Smooth muscle cell (in vitro differentiated cells): ENCODE results near the gene SCD5. TPM values are rescaled to one million over a fixed set of nuclear protein-coding genes. Genes with fewer than 3 reads are reported as not detected.

Source experiments
- DNase-seq: peaks from one replicate; lab custom pipeline; 2025; ENCODE audit not compliant: unreplicated experiment; lab: John Stamatoyannopoulos, UW
- H2AFZ ChIP-seq: fragments of 200-600 bp; sonication (generic); 2 replicates; pipeline ENCODE4 v1.6.0; 2016; ENCODE audit warnings: antibody characterized with exemption, low read depth, mild to moderate bottlenecking
- H3F3A ChIP-seq: fragments of 200-600 bp; sonication (generic); 2 replicates; pipeline ENCODE4 v1.6.0; 2017; ENCODE audit warnings: antibody characterized with exemption, low read depth
- H3K27ac ChIP-seq: fragments of 200-600 bp; sonication (generic); 2 replicates; pipeline ENCODE4 v1.5.1; 2016; ENCODE audit warnings: low read depth, mild to moderate bottlenecking
- H3K27me3 ChIP-seq: fragments of 200-600 bp; sonication (generic); 2 replicates; pipeline ENCODE4 v1.6.1; 2016; ENCODE audit warnings: low read depth, mild to moderate bottlenecking
- H3K36me3 ChIP-seq: fragments of 200-600 bp; sonication (generic); 2 replicates; pipeline ENCODE4 v1.5.1; 2016; ENCODE audit warnings: low read depth
- H3K4me1 ChIP-seq: fragments of 200-600 bp; sonication (generic); 2 replicates; pipeline ENCODE4 v1.5.1; 2016; ENCODE audit warnings: low read depth
- H3K4me2 ChIP-seq: fragments of 200-600 bp; sonication (generic); 2 replicates; pipeline ENCODE4 v1.6.0; 2016; ENCODE audit warnings: mild to moderate bottlenecking
- H3K4me3 ChIP-seq: fragments of 200-600 bp; sonication (generic); 2 replicates; pipeline ENCODE4 v1.5.1; 2016; ENCODE audit warnings: mild to moderate bottlenecking
- H3K79me2 ChIP-seq: fragments of 200-600 bp; sonication (generic); 2 replicates; pipeline ENCODE4 v1.6.0; 2016; ENCODE audit warnings: low read depth, mild to moderate bottlenecking
- H3K9ac ChIP-seq: fragments of 200-600 bp; sonication (generic); 2 replicates; pipeline ENCODE4 v1.6.0; 2016; ENCODE audit warnings: low read depth
- H3K9me3 ChIP-seq: fragments of 200-600 bp; sonication (generic); replicated peaks from 2 replicates; pipeline ENCODE4 v1.5.1; 2016; ENCODE audit warnings: low read depth
- H4K20me1 ChIP-seq: fragments of 200-600 bp; sonication (generic); 2 replicates; pipeline ENCODE4 v1.6.0; 2016; ENCODE audit warnings: low read depth
- WGBS: methylation state at CpG from one replicate; pipeline ENCODE4 v1.1.7; 2016; ENCODE audit warnings: low lambda C conversion rate; 5-methylcytosine and 5-hydroxymethylcytosine counted together
- polyA plus RNA-seq: library from polyadenylated mRNA; unstranded; fragments of >200 nt; fragmentation: Nextera tagmentation; extraction: Ambion mirVana; gene quantifications from 2 replicates; pipeline ENCODE4 v1.2.1, GENCODE V29; 2016
- total RNA-seq: library from RNA; depleted of rRNA; stranded (reverse); fragments of >200 nt; gene quantifications from 2 replicates; pipeline ENCODE4 v1.2.3, GENCODE V29; 2014
- TF ChIP-seq, protein P1 (sequence below): fragments of 200-600 bp; sonication (generic); IDR thresholded peaks from 2 replicates; pipeline ENCODE4 v1.5.1; 2017; ENCODE audit warnings: borderline replicate concordance, mild to moderate bottlenecking, antibody characterized with exemption; ENCODE audit not compliant: insufficient read depth, poor library complexity, severe bottlenecking

Gene SCD5
- total and polyA plus RNA-seq, 2 experiments from 2014 or later, result 9.2 to 24.3 TPM

DNA sequence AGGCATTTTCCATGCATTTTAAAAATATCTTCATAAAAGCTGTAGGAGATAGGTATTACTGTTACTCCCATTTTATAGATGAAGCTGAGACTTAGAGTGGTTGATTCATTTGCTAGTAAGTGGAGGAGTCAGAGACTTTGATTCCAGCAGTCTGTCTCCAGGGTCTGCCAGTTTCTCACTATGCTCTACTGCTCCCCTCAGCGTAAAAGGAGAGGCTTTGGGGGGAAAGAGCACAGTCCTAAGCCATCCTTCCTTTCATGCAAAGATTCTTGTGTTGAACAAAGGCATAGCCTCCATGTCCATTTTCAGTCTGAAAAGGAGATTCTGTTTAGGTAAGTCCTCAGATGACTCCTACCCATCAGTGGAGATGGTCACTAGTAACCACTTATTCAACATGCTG, 119.1 kb downstream of the SCD5 start:
- no peak overlapping the region for H3K27ac ChIP-seq
- H3K4me1 ChIP-seq, result no peaks in the 10 kb centered on the region
- H3K4me2 ChIP-seq, result no peak overlapping the region
- no peak overlapping the region for H3K4me3 ChIP-seq
- TF ChIP-seq, protein P1, sequence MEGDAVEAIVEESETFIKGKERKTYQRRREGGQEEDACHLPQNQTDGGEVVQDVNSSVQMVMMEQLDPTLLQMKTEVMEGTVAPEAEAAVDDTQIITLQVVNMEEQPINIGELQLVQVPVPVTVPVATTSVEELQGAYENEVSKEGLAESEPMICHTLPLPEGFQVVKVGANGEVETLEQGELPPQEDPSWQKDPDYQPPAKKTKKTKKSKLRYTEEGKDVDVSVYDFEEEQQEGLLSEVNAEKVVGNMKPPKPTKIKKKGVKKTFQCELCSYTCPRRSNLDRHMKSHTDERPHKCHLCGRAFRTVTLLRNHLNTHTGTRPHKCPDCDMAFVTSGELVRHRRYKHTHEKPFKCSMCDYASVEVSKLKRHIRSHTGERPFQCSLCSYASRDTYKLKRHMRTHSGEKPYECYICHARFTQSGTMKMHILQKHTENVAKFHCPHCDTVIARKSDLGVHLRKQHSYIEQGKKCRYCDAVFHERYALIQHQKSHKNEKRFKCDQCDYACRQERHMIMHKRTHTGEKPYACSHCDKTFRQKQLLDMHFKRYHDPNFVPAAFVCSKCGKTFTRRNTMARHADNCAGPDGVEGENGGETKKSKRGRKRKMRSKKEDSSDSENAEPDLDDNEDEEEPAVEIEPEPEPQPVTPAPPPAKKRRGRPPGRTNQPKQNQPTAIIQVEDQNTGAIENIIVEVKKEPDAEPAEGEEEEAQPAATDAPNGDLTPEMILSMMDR, result no peak
- WGBS, result 65% methylated on average over 1 of the region's 1 CpG
- no peaks in the 10 kb centered on the region for H3K9me3 ChIP-seq
- H3F3A ChIP-seq, result no peaks in the 10 kb centered on the region
- no peaks in the 10 kb centered on the region for H3K36me3 ChIP-seq
- H4K20me1 ChIP-seq, result no peaks in the 10 kb centered on the region
- H2AFZ ChIP-seq, result no peak overlapping the region
- H3K9ac ChIP-seq, result no peak overlapping the region
- H3K27me3 ChIP-seq, result no peaks in the 10 kb centered on the region
- no peaks in the 10 kb centered on the region for H3K79me2 ChIP-seq
- DNase-seq, result no peak

DNA sequence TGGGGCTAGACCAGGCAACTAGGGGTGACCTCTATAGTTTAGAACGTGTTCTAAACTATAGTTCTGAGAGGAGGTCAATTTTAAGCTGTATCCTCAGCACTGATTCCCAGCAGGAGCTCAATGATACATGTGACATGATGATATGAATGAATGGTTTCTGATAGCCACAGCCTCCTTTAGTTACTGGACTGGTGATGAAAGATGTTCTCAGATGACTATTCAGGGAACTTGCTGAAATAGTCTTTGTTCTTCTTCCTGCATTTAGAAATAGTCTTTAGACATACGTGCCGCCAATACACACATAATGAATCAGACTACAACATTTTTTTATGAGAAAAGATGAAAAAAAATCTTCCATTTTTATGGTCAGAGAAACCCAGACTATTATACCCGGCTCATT, 120.5 kb downstream of the SCD5 start:
- no peak overlapping the region for H3K4me2 ChIP-seq
- no peaks in the 10 kb centered on the region for H3K9me3 ChIP-seq
- no peak overlapping the region for H3K4me3 ChIP-seq
- H3K4me1 ChIP-seq, result no peaks in the 10 kb centered on the region
- TF ChIP-seq, protein P1, result no peak
- DNase-seq, result no peak
- no peaks in the 10 kb centered on the region for H3F3A ChIP-seq
- no peaks in the 10 kb centered on the region for H3K36me3 ChIP-seq
- H4K20me1 ChIP-seq, result no peaks in the 10 kb centered on the region
- no peaks in the 10 kb centered on the region for H3K79me2 ChIP-seq
- WGBS, result 69% methylated on average over 4 of the region's 4 CpGs
- H3K27me3 ChIP-seq, result no peaks in the 10 kb centered on the region
- peak overlapping the region; percentile 29 for H3K27ac ChIP-seq
- no peak overlapping the region for H2AFZ ChIP-seq
- no peak overlapping the region for H3K9ac ChIP-seq

DNA sequence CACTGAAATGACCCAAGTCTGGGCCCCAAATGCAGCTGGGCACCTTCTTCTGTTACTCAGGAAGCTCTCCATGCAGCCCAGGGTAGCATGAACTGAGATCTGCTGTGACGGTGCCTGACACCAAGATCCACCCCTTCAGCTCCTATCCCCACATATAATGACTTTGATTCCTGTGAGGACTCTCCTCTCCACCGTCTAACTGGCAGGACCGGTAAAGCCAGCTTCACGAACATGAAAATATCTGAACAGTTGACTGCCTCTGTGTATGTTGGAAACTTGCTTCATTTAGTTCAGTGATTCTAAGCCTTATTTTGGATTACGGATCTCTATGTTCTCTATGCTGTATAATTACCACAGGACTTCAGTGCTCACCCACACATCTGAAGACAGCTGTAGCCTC, 121.3 kb downstream of the SCD5 start:
- Histone ChIP-seq H4K20me1 (no peaks in the 10 kb centered on the region), H3K9ac (no peak overlapping the region), H3F3A (no peaks in the 10 kb centered on the region), H3K36me3 (no peaks in the 10 kb centered on the region), H3K79me2 (no peaks in the 10 kb centered on the region), H3K4me3 (no peak overlapping the region), H3K4me1 (no peaks in the 10 kb centered on the region), H2AFZ (no peak overlapping the region), H3K4me2 (peak overlapping the region; percentile 21), H3K9me3 (no peaks in the 10 kb centered on the region), H3K27me3 (no peaks in the 10 kb centered on the region), H3K27ac (peak overlapping the region; percentile 29)
- no peak for DNase-seq
- 48% methylated on average over 5 of the region's 5 CpGs for WGBS
- TF ChIP-seq, protein P1, result no peak

DNA sequence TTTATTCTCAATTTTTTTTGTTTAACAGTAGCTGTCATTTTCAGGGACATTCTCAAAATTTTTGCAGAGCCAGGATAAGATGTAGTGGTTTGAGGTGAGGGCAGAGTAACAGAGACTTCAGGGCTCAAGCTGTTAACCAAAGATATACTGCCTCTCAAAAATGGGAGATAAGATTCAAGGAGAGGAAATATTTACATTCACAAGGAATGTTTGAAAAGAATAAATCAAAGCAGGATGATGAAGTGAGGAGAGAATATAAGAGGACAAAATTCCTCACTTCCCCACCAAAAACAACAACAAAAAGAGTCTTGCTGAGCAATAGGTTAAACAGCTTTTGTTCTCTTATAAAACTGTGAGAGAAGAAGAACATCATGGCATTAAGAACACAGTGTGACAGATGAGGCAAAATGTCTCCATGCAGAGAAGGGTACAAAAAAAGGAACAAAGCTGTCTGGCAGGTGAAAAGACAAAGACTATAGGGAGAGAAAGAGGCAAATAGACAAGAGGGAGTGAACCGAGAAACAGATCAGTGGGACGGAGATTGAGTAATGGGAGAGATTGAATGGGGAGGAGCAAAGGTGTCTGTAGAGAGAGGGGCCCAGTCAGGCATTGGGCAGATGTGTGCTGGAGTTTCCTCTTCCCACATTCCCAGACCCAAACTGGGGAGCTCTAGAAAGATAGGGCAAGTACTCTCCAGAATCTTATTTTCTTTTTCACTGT, 130.7 kb downstream of the SCD5 start:
- H3K4me2 ChIP-seq, result no peak overlapping the region

More for the DNA sequence above, 130.7 kb downstream of the SCD5 start:
- no peak overlapping the region for H3K4me3 ChIP-seq
- H3F3A ChIP-seq, result no peaks in the 10 kb centered on the region
- peaks cover 16% of the 10 kb centered on the region for H3K4me1 ChIP-seq
- H3K9me3 ChIP-seq, result no peaks in the 10 kb centered on the region
- 75% methylated on average over 2 of the region's 2 CpGs for WGBS
- H2AFZ ChIP-seq, result no peak overlapping the region
- H3K27me3 ChIP-seq, result no peaks in the 10 kb centered on the region
- no peak overlapping the region for H3K9ac ChIP-seq
- no peaks in the 10 kb centered on the region for H4K20me1 ChIP-seq
- no peaks in the 10 kb centered on the region for H3K79me2 ChIP-seq
- H3K27ac ChIP-seq, result no peak overlapping the region
- TF ChIP-seq, protein P1, result no peak
- DNase-seq, result no peak
- H3K36me3 ChIP-seq, result no peaks in the 10 kb centered on the region
